K562 (cell line): ENCODE measurements around the gene SLC43A1. TPM values are rescaled to one million over a fixed set of nuclear protein-coding genes. Genes with fewer than 3 reads are reported as not detected.

Experiments used
- ATAC-seq: fragments of 200-7000 bp; cut with Tn5 transposase; 3 replicates; pipeline ENCODE4 v1.9.1; 2020; ENCODE audit warnings: moderate library complexity
- BruUV-seq: library from RNA; stranded (reverse); fragments of 400-500 nt; replicated peaks from 2 replicates; lab custom pipeline; 2021; lab: Mats Ljungman, UMichigan
- CTCF ChIA-PET: fragments of 300-600 bp; formaldehyde crosslinking; extraction: SDS; loops from one replicate; lab custom pipeline; 2021; ENCODE audit warnings: low intra/inter-chr PET ratio; lab: Yijun Ruan, JAX
- POLR2A ChIA-PET: fragments of 300-600, 350-650 bp; sonication (Branson Sonifier 250); formaldehyde crosslinking; extraction: SDS; loops from one replicate; lab custom pipeline; 2021; ENCODE audit warnings: antibody characterized with exemption, inconsistent platforms; lab: Yijun Ruan, JAX
- DNase-seq, 4 experiments: peaks; one replicate each; pipeline versions ENCODE4 v3.0.0 to v3.0.0-alpha.2; 2011 to 2018; ENCODE audit warnings: low spot score in 3 of 4, mixed read lengths in 3 of 4; ENCODE audit errors: extremely low read depth in 1 of 4
- FAIRE-seq: peaks from 2 replicates; lab custom pipeline; 2011; peaks lifted over from hg19 to GRCh38; lab: Jason Lieb, UNC
- H2AFZ ChIP-seq: 2 replicates; pipeline ENCODE4 v1.6.0; 2011; ENCODE audit warnings: low read depth, low read length, control low read depth, inconsistent platforms
- H3K27ac ChIP-seq: fragments of 200-600 bp; 3 replicates; pipeline ENCODE4 v1.8.0; 2011; ENCODE audit warnings: low read depth, mild to moderate bottlenecking, control low read depth, inconsistent platforms, low read length, moderate library complexity, mixed read lengths; ENCODE audit errors: extremely low read depth
- H3K27me3 ChIP-seq, 2 experiments: fragments of 300-600 bp in 1 of 2; 2 replicates in 1 of 2; 3 replicates in 1 of 2; pipeline versions ENCODE4 v1.6.0 to v1.8.0; 2011; ENCODE audit warnings: inconsistent platforms in 2 of 2, low read length in 2 of 2, mild to moderate bottlenecking in 1 of 2, mixed read lengths in 1 of 2, moderate library complexity in 1 of 2; ENCODE audit not compliant: control insufficient read depth in 2 of 2, insufficient read depth in 2 of 2
- H3K36me3 ChIP-seq: fragments of 300-600 bp; 3 replicates; pipeline ENCODE4 v1.8.0; 2011; ENCODE audit warnings: mild to moderate bottlenecking, low read length, inconsistent platforms; ENCODE audit not compliant: control insufficient read depth, insufficient read depth
- H3K4me1 ChIP-seq, 2 experiments: fragments of 200-600 bp in 1 of 2; replicated peaks in 1 of 2; 2 replicates in 1 of 2; 3 replicates in 1 of 2; pipeline versions ENCODE4 v1.5.1 to v1.8.0; 2011; ENCODE audit warnings: inconsistent platforms in 2 of 2, low read length in 2 of 2, mild to moderate bottlenecking in 1 of 2, mixed read lengths in 1 of 2, moderate library complexity in 1 of 2; ENCODE audit not compliant: control insufficient read depth in 2 of 2, insufficient read depth in 2 of 2
- H3K4me2 ChIP-seq: 2 replicates; pipeline ENCODE4 v1.6.1; 2011; ENCODE audit warnings: low read length, control low read depth, inconsistent platforms, mixed read lengths; ENCODE audit not compliant: insufficient read depth
- H3K4me3 ChIP-seq: fragments of 200-600 bp; sonication (generic), shearing (Covaris generic); 2 replicates; pipeline ENCODE4 v1.5.1; 2016; ENCODE audit warnings: control low read depth, inconsistent platforms
- H3K79me2 ChIP-seq: fragments of 200-600 bp; 3 replicates; pipeline ENCODE4 v1.8.0; 2011; ENCODE audit warnings: low read length, inconsistent platforms; ENCODE audit not compliant: control insufficient read depth, insufficient read depth
- H3K9ac ChIP-seq, 2 experiments: 2 replicates each; pipeline versions ENCODE4 v1.6.0 to v1.6.1; 2011; ENCODE audit warnings: low read depth in 2 of 2, low read length in 2 of 2, control low read depth in 1 of 2, inconsistent platforms in 1 of 2, mild to moderate bottlenecking in 1 of 2, mixed read lengths in 1 of 2; ENCODE audit not compliant: insufficient read depth in 1 of 2
- H3K9me1 ChIP-seq: one replicate; pipeline ENCODE4 v1.6.0; 2011; ENCODE audit warnings: inconsistent platforms, mild to moderate bottlenecking, low read length, moderate library complexity; ENCODE audit not compliant: control insufficient read depth, insufficient read depth
- H3K9me3 ChIP-seq: replicated peaks from 2 replicates; pipeline ENCODE4 v1.5.1; 2011; ENCODE audit warnings: low read depth, low read length, inconsistent platforms; ENCODE audit not compliant: control insufficient read depth, insufficient read depth
- H4K20me1 ChIP-seq: replicated peaks from 2 replicates; pipeline ENCODE4 v1.6.1; 2011; ENCODE audit warnings: low read length, inconsistent platforms, mixed read lengths; ENCODE audit not compliant: control insufficient read depth, insufficient read depth
- ATF1 ChIP-seq, 2 experiments: fragments of 450-650 bp in 1 of 2; IDR thresholded peaks; 2 replicates each; pipeline ENCODE4 v1.6.1; 2016; ENCODE audit warnings: missing compliant biosample characterization in 1 of 2, missing genetic modification characterization in 1 of 2
- BRF2 ChIP-seq: IDR thresholded peaks from 3 replicates; pipeline ENCODE4 v1.6.1; 2011; ENCODE audit warnings: borderline replicate concordance, mild to moderate bottlenecking; ENCODE audit not compliant: insufficient read length, insufficient read depth
- HCFC1 ChIP-seq: IDR thresholded peaks from 2 replicates; pipeline ENCODE4 v1.6.1; 2012; ENCODE audit warnings: low read depth, low read length, improper control_type of control experiment
- KDM5B ChIP-seq: fragments of 200-600 bp; sonication (generic); IDR thresholded peaks from 2 replicates; pipeline ENCODE4 v1.6.1; 2012; ENCODE audit warnings: low read depth, mild to moderate bottlenecking, moderate library complexity, low read length, control low read depth, inconsistent platforms; ENCODE audit not compliant: insufficient replicate concordance
- MYBL2 ChIP-seq, 2 experiments: fragments of 450-650 bp in 1 of 2; sonication (generic) in 1 of 2; formaldehyde crosslinking in 1 of 2; IDR thresholded peaks; 2 replicates each; pipeline versions ENCODE4 v1.6.1 to v1.8.1; 2017 to 2022; ENCODE audit warnings: borderline replicate concordance in 1 of 2, inconsistent platforms in 1 of 2, low read depth in 1 of 2, mild to moderate bottlenecking in 1 of 2, missing genetic modification reagents in 1 of 2, moderate library complexity in 1 of 2
- NCOA4 ChIP-seq: fragments of 450-650 bp; IDR thresholded peaks from 2 replicates; pipeline ENCODE4 v1.6.1; 2018; ENCODE audit warnings: mild to moderate bottlenecking; ENCODE audit not compliant: partially characterized antibody
- SIRT6 ChIP-seq: IDR thresholded peaks from one replicate; pipeline ENCODE4 v1.6.1; 2012; ENCODE audit warnings: low read depth, mild to moderate bottlenecking, control low read depth, inconsistent platforms, low read length, moderate library complexity
- SOX6 ChIP-seq: fragments of 450-650 bp; IDR thresholded peaks from 2 replicates; pipeline ENCODE4 v1.6.1; 2014; ENCODE audit warnings: mild to moderate bottlenecking
- TCF3 ChIP-seq: sonication (generic); formaldehyde crosslinking; IDR thresholded peaks from 2 replicates; pipeline ENCODE4 v1.4.0; 2020; ENCODE audit warnings: mild to moderate bottlenecking, missing genetic modification reagents
- ZBTB7A ChIP-seq: IDR thresholded peaks from 2 replicates; pipeline ENCODE4 v1.6.1; 2011; ENCODE audit warnings: low read depth, mild to moderate bottlenecking, low read length, moderate library complexity, borderline replicate concordance; ENCODE audit not compliant: control insufficient read depth
- ZNF668 ChIP-seq: fragments of 250-450 bp; sonication (Bioruptor Pico); IDR thresholded peaks from 2 replicates; pipeline ENCODE4 v1.8.0; 2022; ENCODE audit warnings: mild to moderate bottlenecking, inconsistent platforms
- ZNF785 ChIP-seq: fragments of 250-450 bp; sonication (Bioruptor Pico); IDR thresholded peaks from 2 replicates; pipeline ENCODE4 v1.4.0; 2020; ENCODE audit warnings: mild to moderate bottlenecking
- WGBS: fragments of 100-300 bp; shearing (Covaris generic); methylation state at CpG from one replicate; pipeline ENCODE4 v1.1.6; 2016; ENCODE audit warnings: low coverage, mixed read lengths; ENCODE audit not compliant: insufficient coverage; ENCODE audit errors: missing lambda C conversion rate; 5-methylcytosine and 5-hydroxymethylcytosine counted together
- in situ Hi-C: fragments of 300-500 bp; cut with MboI; formaldehyde crosslinking; loops from 4 replicates; pipeline ENCODE4 v1.15.0; 2018; ENCODE audit warnings: inconsistent platforms, mixed read lengths
- intact Hi-C: fragments of 100-400 bp; cut with micrococcal nuclease; formaldehyde crosslinking; loops from 2 replicates; pipeline ENCODE4 v1.14.2; 2022
- polyA plus RNA-seq, 8 experiments: library from polyadenylated mRNA; depleted of rRNA in 4 of 8; stranded (reverse) in 5 of 8; unstranded in 3 of 8; fragments of >200 nt; fragmentation: Nextera tagmentation in 2 of 8; fragmentation: Illumina TruSeq in 1 of 8; extraction: Ambion mirVana in 2 of 8; extraction: Trizol in 1 of 8; gene quantifications; 2 replicates each; pipeline versions ENCODE4 v1.2.1 to v1.2.3, GENCODE V29; 2011 to 2014; ENCODE audit warnings: inconsistent platforms in 1 of 8, missing spikeins in 1 of 8
- total RNA-seq, 7 experiments: library from RNA; depleted of rRNA in 6 of 7; stranded (reverse); fragments of >200 nt in 6 of 7; fragmentation: Illumina TruSeq in 2 of 7; extraction: Trizol in 2 of 7; gene quantifications; 2 replicates each; pipeline versions ENCODE4 v1.2.1 to v1.2.3, GENCODE V29; 2011 to 2021; ENCODE audit warnings: low replicate concordance in 1 of 7

SLC43A1 gene
- total and polyA plus RNA-seq, 9 of the 15 experiments (the other 6 are each of a cell fraction or from before 2014, with no cell fraction given) = 2.6 to 41.8 (median 24.6) TPM

DNA sequence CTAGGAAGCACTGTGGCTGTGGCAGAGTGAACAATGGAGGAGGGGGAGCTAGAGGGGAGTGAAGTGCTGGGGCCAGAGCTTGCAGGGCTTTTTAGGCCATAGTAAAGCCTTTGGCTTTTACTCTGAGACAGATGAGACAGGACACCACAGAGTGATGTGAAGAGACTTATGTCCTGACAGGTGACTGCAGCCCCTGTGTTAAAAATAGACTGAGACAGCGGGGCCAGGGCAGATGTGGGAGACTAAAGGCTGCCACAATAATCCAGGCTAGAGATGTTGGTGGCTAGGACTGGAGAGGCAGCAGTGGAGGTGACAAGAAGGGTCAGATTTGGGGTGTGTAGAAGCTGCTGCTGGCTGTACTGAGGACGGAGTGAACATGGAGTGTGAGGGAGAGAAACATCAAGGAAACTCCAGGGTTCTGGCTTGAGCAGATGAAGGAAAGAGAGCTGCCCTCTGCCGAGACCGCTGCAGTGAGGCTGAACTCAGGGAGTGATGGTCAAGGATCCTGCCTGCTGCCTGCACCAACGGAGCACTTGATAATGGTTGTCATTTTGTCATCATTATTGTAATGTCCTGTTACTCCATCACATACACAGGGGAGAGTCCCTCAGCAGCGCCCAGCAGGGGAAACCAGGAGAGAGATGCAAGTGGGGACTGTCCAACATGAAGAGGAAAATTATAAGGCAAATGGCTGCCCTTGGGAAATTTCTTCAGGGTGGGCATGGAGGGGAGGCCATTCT, 27.4 kb downstream of the SLC43A1 start:
- intact Hi-C loops (no loop called here), in situ Hi-C loops (no loop called here)
- WGBS = 78% methylated on average over 6 of the region's 6 CpGs
- H3K27ac ChIP-seq = no peak overlapping the region
- no peak for DNase-seq
- no peak for ATAC-seq
- H3K9ac ChIP-seq = no peak overlapping the region
- TF ChIP-seq SOX6 = no peak
- TF ChIP-seq ATF1 (CRISPR knock-in tag; IDR thresholded peaks at IDR 0.05) = no peak
- TF ChIP-seq ATF1 (tag; IDR thresholded peaks at IDR 0.05) = no peak
- TF ChIP-seq HCFC1 = no peak
- no peak for TF ChIP-seq SIRT6
- no peak for TF ChIP-seq NCOA4
- no peak for TF ChIP-seq TCF3 (CRISPR knock-in tag)
- no peak for TF ChIP-seq ZBTB7A
- no peak for TF ChIP-seq ZNF668
- no peak for TF ChIP-seq KDM5B
- no peak for TF ChIP-seq MYBL2 (IDR thresholded peaks at IDR 0.05; ENCODE audit: low read depth)
- TF ChIP-seq MYBL2 (CRISPR knock-in tag; IDR thresholded peaks at IDR 0.05; ENCODE audit: borderline replicate concordance) = no peak
- TF ChIP-seq ZNF785 = no peak
- TF ChIP-seq BRF2 = no peak
- CTCF ChIA-PET = no interaction called here
- H3K9me1 ChIP-seq = no peaks in the 10 kb centered on the region
- H4K20me1 ChIP-seq = no peaks in the 10 kb centered on the region
- H3K27me3 ChIP-seq = no peaks in the 10 kb centered on the region
- no peak overlapping the region for H2AFZ ChIP-seq
- POLR2A ChIA-PET = interaction anchor here (0.7 to 1.2 kb wide), 2 partner anchors 7 to 39 kb away, joined by 3 to 4 read pairs; no protein-coding TSS in a partner anchor
- no peak overlapping the region for H3K4me2 ChIP-seq
- peaks cover 81% of the 10 kb centered on the region for H3K36me3 ChIP-seq
- BruUV-seq = no TSS peak
- no peaks in the 10 kb centered on the region for H3K9me3 ChIP-seq
- no peak overlapping the region for H3K4me3 ChIP-seq
- peaks cover 0 to 1% of the 10 kb centered on the region in 2 experiments; a peak in 1 of 5 replicates for H3K4me1 ChIP-seq
- FAIRE-seq = no peak
- H3K79me2 ChIP-seq = no peaks in the 10 kb centered on the region
